ENCODE measurements around the gene PRR12.
"Not testable (repeated sequence)": the region's sequence is repeated elsewhere in the genome, so short reads cannot be mapped to it uniquely, and the experiment has no call there.

Gene PRR12

GRCh38 chr19:49629659-49630058 lies 38.7 kb downstream of the PRR12 start:
- TF ChIP-seq CTCF (IDR thresholded peaks at IDR 0.05; ENCODE audit: extremely low read depth, insufficient read depth, missing control alignments): no peak
- in situ Hi-C loops (cut with MboI; ENCODE audit: low pct_unique_long_range_greater_than_20kb, low sequenced_read_pairs, unreplicated experiment): no loop called here
- no peak for DNase-seq (ENCODE audit: low spot score)

GRCh38 chr19:49631014-49631588 lies 40.1 kb downstream of the PRR12 start:
- in situ Hi-C loops (cut with MboI; ENCODE audit: low pct_unique_long_range_greater_than_20kb, low sequenced_read_pairs, unreplicated experiment): no loop called here
- no peak for DNase-seq (ENCODE audit: low spot score)
- no peak for TF ChIP-seq CTCF (IDR thresholded peaks at IDR 0.05; ENCODE audit: extremely low read depth, insufficient read depth, missing control alignments)

- no peak for DNase-seq (ENCODE audit: low spot score)
- no peak for TF ChIP-seq CTCF (IDR thresholded peaks at IDR 0.05; ENCODE audit: extremely low read depth, insufficient read depth, missing control alignments)
- in situ Hi-C loops (cut with MboI; ENCODE audit: low pct_unique_long_range_greater_than_20kb, low sequenced_read_pairs, unreplicated experiment): no loop called here
Observed at GRCh38 chr19:49631610-49632192, 40.7 kb downstream of the PRR12 start.

GRCh38 chr19:49632576-49632975 lies 41.6 kb downstream of the PRR12 start:
- in situ Hi-C loops (cut with MboI; ENCODE audit: low pct_unique_long_range_greater_than_20kb, low sequenced_read_pairs, unreplicated experiment): no loop called here
- no peak for TF ChIP-seq CTCF (IDR thresholded peaks at IDR 0.05; ENCODE audit: extremely low read depth, insufficient read depth, missing control alignments)
- no peak for DNase-seq (ENCODE audit: low spot score)

- in situ Hi-C loops (cut with MboI; ENCODE audit: low pct_unique_long_range_greater_than_20kb, low sequenced_read_pairs, unreplicated experiment); DNase-seq (ENCODE audit: low spot score): not testable (repeated sequence)
Observed at GRCh38 chr19:49633273-49633672, 42.3 kb downstream of the PRR12 start.

GRCh38 chr19:49635530-49636232 lies 44.7 kb downstream of the PRR12 start:
- TF ChIP-seq CTCF (IDR thresholded peaks at IDR 0.05; ENCODE audit: extremely low read depth, insufficient read depth, missing control alignments): no peak
- in situ Hi-C loops (cut with MboI; ENCODE audit: low pct_unique_long_range_greater_than_20kb, low sequenced_read_pairs, unreplicated experiment): no loop called here
- DNase-seq (ENCODE audit: low spot score): no peak

GRCh38 chr19:49636233-49636932 lies 45.4 kb downstream of the PRR12 start:
- TF ChIP-seq CTCF (IDR thresholded peaks at IDR 0.05; ENCODE audit: extremely low read depth, insufficient read depth, missing control alignments): no peak
- in situ Hi-C loops (cut with MboI; ENCODE audit: low pct_unique_long_range_greater_than_20kb, low sequenced_read_pairs, unreplicated experiment): no loop called here
- no peak for DNase-seq (ENCODE audit: low spot score)

Measured in GM13977 (cell line).